Smooth muscle cell (in vitro differentiated cells): ENCODE measurements around the gene CA9. TPM values are rescaled to one million over a fixed set of nuclear protein-coding genes. Genes with fewer than 3 reads are reported as not detected.

Source experiments
- DNase-seq: peaks from one replicate; lab custom pipeline; 2025; ENCODE audit not compliant: unreplicated experiment; lab: John Stamatoyannopoulos, UW
- H2AFZ ChIP-seq: fragments of 200-600 bp; sonication (generic); 2 replicates; pipeline ENCODE4 v1.6.0; 2016; ENCODE audit warnings: antibody characterized with exemption, low read depth, mild to moderate bottlenecking
- H3F3A ChIP-seq: fragments of 200-600 bp; sonication (generic); 2 replicates; pipeline ENCODE4 v1.6.0; 2017; ENCODE audit warnings: antibody characterized with exemption, low read depth
- H3K27ac ChIP-seq: fragments of 200-600 bp; sonication (generic); 2 replicates; pipeline ENCODE4 v1.5.1; 2016; ENCODE audit warnings: low read depth, mild to moderate bottlenecking
- H3K27me3 ChIP-seq: fragments of 200-600 bp; sonication (generic); 2 replicates; pipeline ENCODE4 v1.6.1; 2016; ENCODE audit warnings: low read depth, mild to moderate bottlenecking
- H3K36me3 ChIP-seq: fragments of 200-600 bp; sonication (generic); 2 replicates; pipeline ENCODE4 v1.5.1; 2016; ENCODE audit warnings: low read depth
- H3K4me1 ChIP-seq: fragments of 200-600 bp; sonication (generic); 2 replicates; pipeline ENCODE4 v1.5.1; 2016; ENCODE audit warnings: low read depth
- H3K4me2 ChIP-seq: fragments of 200-600 bp; sonication (generic); 2 replicates; pipeline ENCODE4 v1.6.0; 2016; ENCODE audit warnings: mild to moderate bottlenecking
- H3K4me3 ChIP-seq: fragments of 200-600 bp; sonication (generic); 2 replicates; pipeline ENCODE4 v1.5.1; 2016; ENCODE audit warnings: mild to moderate bottlenecking
- H3K79me2 ChIP-seq: fragments of 200-600 bp; sonication (generic); 2 replicates; pipeline ENCODE4 v1.6.0; 2016; ENCODE audit warnings: low read depth, mild to moderate bottlenecking
- H3K9ac ChIP-seq: fragments of 200-600 bp; sonication (generic); 2 replicates; pipeline ENCODE4 v1.6.0; 2016; ENCODE audit warnings: low read depth
- H3K9me3 ChIP-seq: fragments of 200-600 bp; sonication (generic); replicated peaks from 2 replicates; pipeline ENCODE4 v1.5.1; 2016; ENCODE audit warnings: low read depth
- H4K20me1 ChIP-seq: fragments of 200-600 bp; sonication (generic); 2 replicates; pipeline ENCODE4 v1.6.0; 2016; ENCODE audit warnings: low read depth
- CTCF ChIP-seq: fragments of 200-600 bp; sonication (generic); IDR thresholded peaks from 2 replicates; pipeline ENCODE4 v1.5.1; 2017; ENCODE audit warnings: borderline replicate concordance, mild to moderate bottlenecking, antibody characterized with exemption; ENCODE audit not compliant: insufficient read depth, poor library complexity, severe bottlenecking
- WGBS: methylation state at CpG from one replicate; pipeline ENCODE4 v1.1.7; 2016; ENCODE audit warnings: low lambda C conversion rate; 5-methylcytosine and 5-hydroxymethylcytosine counted together
- polyA plus RNA-seq: library from polyadenylated mRNA; unstranded; fragments of >200 nt; fragmentation: Nextera tagmentation; extraction: Ambion mirVana; gene quantifications from 2 replicates; pipeline ENCODE4 v1.2.1, GENCODE V29; 2016
- total RNA-seq: library from RNA; depleted of rRNA; stranded (reverse); fragments of >200 nt; gene quantifications from 2 replicates; pipeline ENCODE4 v1.2.3, GENCODE V29; 2014

The CA9 gene
- total and polyA plus RNA-seq, 2 experiments from 2014 or later: 4.6 TPM; not detected in 1

- peak overlapping the region; percentile 70 for H3K4me3 ChIP-seq
- H3K4me1 ChIP-seq: peaks cover 18% of the 10 kb centered on the region
- H3K27ac ChIP-seq: peak overlapping the region; percentile 95
- H2AFZ ChIP-seq: no peak overlapping the region
- H3K4me2 ChIP-seq: peak overlapping the region; percentile 95
- no peaks in the 10 kb centered on the region for H3K27me3 ChIP-seq
- H3K79me2 ChIP-seq: peaks cover 35% of the 10 kb centered on the region
- H4K20me1 ChIP-seq: peaks cover 44% of the 10 kb centered on the region
- H3K36me3 ChIP-seq: no peaks in the 10 kb centered on the region
- TF ChIP-seq CTCF: no peak
- DNase-seq: no peak
- under 1% methylated on average over 12 of the region's 21 CpGs for WGBS
- peak overlapping the region; percentile 90 for H3K9ac ChIP-seq
- peaks cover 57% of the 10 kb centered on the region for H3F3A ChIP-seq
- H3K9me3 ChIP-seq: no peaks in the 10 kb centered on the region
Measured at GRCh38 chr9:35690294-35690613, 16.5 kb downstream of the CA9 start.

- TF ChIP-seq CTCF: no peak
- Histone ChIP-seq H2AFZ (no peak overlapping the region), H3K79me2 (peaks cover 35% of the 10 kb centered on the region), H3K4me2 (peak overlapping the region; percentile 95), H3K27ac (peak overlapping the region; percentile 95), H4K20me1 (peaks cover 40% of the 10 kb centered on the region), H3K36me3 (no peaks in the 10 kb centered on the region), H3F3A (peaks cover 55% of the 10 kb centered on the region), H3K27me3 (no peaks in the 10 kb centered on the region), H3K4me1 (peaks cover 18% of the 10 kb centered on the region), H3K4me3 (peak overlapping the region; percentile 70), H3K9ac (peak overlapping the region; percentile 90), H3K9me3 (no peaks in the 10 kb centered on the region)
- peak; percentile 75 for DNase-seq
- 1% methylated on average over 14 of the region's 61 CpGs for WGBS
Measured at GRCh38 chr9:35690614-35691333, 17.0 kb downstream of the CA9 start.

GRCh38 chr9:35691334-35691650 lies 17.6 kb downstream of the CA9 start:
- H3K4me2 ChIP-seq: peak overlapping the region; percentile 95
- H3F3A ChIP-seq: peaks cover 58% of the 10 kb centered on the region
- no peaks in the 10 kb centered on the region for H3K36me3 ChIP-seq
- H3K9ac ChIP-seq: no peak overlapping the region
- peak overlapping the region; percentile 70 for H3K4me3 ChIP-seq
- H3K27ac ChIP-seq: peak overlapping the region; percentile 95
- peaks cover 34% of the 10 kb centered on the region for H3K79me2 ChIP-seq
- H3K9me3 ChIP-seq: no peaks in the 10 kb centered on the region
- no peak overlapping the region for H2AFZ ChIP-seq
- H3K27me3 ChIP-seq: no peaks in the 10 kb centered on the region
- 10% methylated on average over 10 of the region's 10 CpGs for WGBS
- DNase-seq: no peak
- H4K20me1 ChIP-seq: peaks cover 40% of the 10 kb centered on the region
- TF ChIP-seq CTCF: no peak
- H3K4me1 ChIP-seq: peaks cover 18% of the 10 kb centered on the region

GRCh38 chr9:35691757-35692301 lies 18.1 kb downstream of the CA9 start:
- Histone ChIP-seq H3K27me3 (no peaks in the 10 kb centered on the region), H3K4me3 (no peak overlapping the region), H3F3A (peaks cover 56% of the 10 kb centered on the region), H3K9me3 (no peaks in the 10 kb centered on the region), H3K79me2 (peaks cover 29% of the 10 kb centered on the region), H4K20me1 (peaks cover 36% of the 10 kb centered on the region), H3K36me3 (no peaks in the 10 kb centered on the region), H3K9ac (no peak overlapping the region), H3K27ac (peak overlapping the region; percentile 95), H2AFZ (no peak overlapping the region), H3K4me1 (peaks cover 18% of the 10 kb centered on the region), H3K4me2 (peak overlapping the region; percentile 95)
- WGBS: 67% methylated on average over 13 of the region's 13 CpGs
- no peak for TF ChIP-seq CTCF
- no peak for DNase-seq
